Measurements from ENCODE around the gene PTGS2. TPM values are rescaled to one million over a fixed set of nuclear protein-coding genes. Genes with fewer than 3 reads are reported as not detected.

Gene PTGS2
- total RNA-seq, 1 experiment from 2014 or later, result 0.91 TPM

Other genes starting within 250 kb of the PTGS2 start
- gene PDC, start 219.3 kb downstream of the PTGS2 start, total RNA-seq (2021; ENCODE audit: unreplicated experiment), result not detected
- gene PLA2G4A, start 148.5 kb upstream of the PTGS2 start, total RNA-seq (2021; ENCODE audit: unreplicated experiment), result 8.6 TPM

All from HCT116 (cell line).